Activated B cell treated with CpG ODN at 0.5 μM for 24 hours (primary cell): ENCODE data around the gene FGF11. TPM values are rescaled to one million over a fixed set of nuclear protein-coding genes. Genes with fewer than 3 reads are reported as not detected.

Source experiments
- ATAC-seq: fragments of 200-7000 bp; cut with Tn5 transposase; one replicate; pipeline ENCODE4 v1.10.0; 2021; ENCODE audit warnings: low read depth, mild to moderate bottlenecking, moderate library complexity
- CTCF ChIA-PET: fragments of 350-600 bp; sonication (Branson Sonifier 250); formaldehyde crosslinking; loops from one replicate; lab custom pipeline; 2021; ENCODE audit warnings: antibody characterized with exemption; lab: Charles Lee
- POLR2A ChIA-PET: fragments of 350-600 bp; sonication (Branson Sonifier 250); formaldehyde crosslinking; loops from one replicate; lab custom pipeline; 2021; ENCODE audit warnings: antibody characterized with exemption; lab: Charles Lee
- DNase-seq: peaks from one replicate; pipeline ENCODE4 v3.0.0; 2022
- H3K27ac Mint-ChIP-seq: one replicate; pipeline ENCODE4 v1.8.0; 2020; ENCODE audit warnings: mixed read lengths
- H3K27me3 Mint-ChIP-seq: one replicate; pipeline ENCODE4 v1.8.0; 2021; ENCODE audit warnings: mixed read lengths
- H3K36me3 Mint-ChIP-seq: one replicate; pipeline ENCODE4 v1.8.0; 2021; ENCODE audit warnings: low read depth, mixed read lengths
- H3K4me1 Mint-ChIP-seq: one replicate; pipeline ENCODE4 v1.8.0; 2021; ENCODE audit warnings: mixed read lengths
- H3K4me3 Mint-ChIP-seq: one replicate; pipeline ENCODE4 v1.8.0; 2020; ENCODE audit warnings: mild to moderate bottlenecking, mixed read lengths
- H3K9me3 Mint-ChIP-seq: one replicate; pipeline ENCODE4 v1.8.0; 2020; ENCODE audit warnings: mixed read lengths
- CTCF ChIP-seq: fragments of 200-600 bp; IDR thresholded peaks from one replicate; pipeline ENCODE4 v1.8.0; 2022; ENCODE audit warnings: antibody characterized with exemption, mild to moderate bottlenecking
- intact Hi-C: fragments of 100-400 bp; cut with micrococcal nuclease; formaldehyde crosslinking; loops from one replicate; pipeline ENCODE4 v1.15.1; 2024
- total RNA-seq: library from RNA; stranded (reverse); gene quantifications from 2 replicates; pipeline ENCODE4 v1.2.3, GENCODE V29; 2022

Gene FGF11
- 1.3 and 2.8 TPM in 2 replicates for total RNA-seq

GRCh38 chr17:7439462-7440112, at the start of gene FGF11:
FGF11 (plus strand) TSS chr17:7439512; CDS start chr17:7439621, 109 bp downstream.
- Mint-ChIP-seq H3K4me1 (peaks cover 56% of the 10 kb centered on the region), H3K9me3 (no peaks in the 10 kb centered on the region), H3K27ac (no peak within 1 kb of the TSS), H3K27me3 (peaks cover 44% of the 10 kb centered on the region), H3K36me3 (peaks cover 4% of the 10 kb centered on the region), H3K4me3 (peak within 1 kb of the TSS; percentile 75)
- ChIA-PET POLR2A (interaction anchor here (0.7 to 3.3 kb wide), 7 partner anchors 35 to 124 kb away, joined by 3 to 30 read pairs (median 4); partner anchors contain the start of genes POLR2A, TMEM256 and TMEM95), CTCF (interaction anchor here (1.1 kb wide), 1 partner anchor 84 kb away, joined by 3 read pairs; no protein-coding TSS in a partner anchor)
- intact Hi-C loops: loop anchor here (5.0 kb wide), 2 partner anchors 227 to 392 kb away; no protein-coding TSS in a partner anchor
- ATAC-seq (no peak), DNase-seq (peak; percentile 28)
- no peak for TF ChIP-seq CTCF

GRCh38 chr17:7389924-7390910, 49.1 kb upstream of the FGF11 start:
- CTCF ChIA-PET: no interaction called here
- no peak for ATAC-seq
- no peaks in the 10 kb centered on the region for H3K9me3 Mint-ChIP-seq
- DNase-seq: no peak
- no peak overlapping the region for H3K27ac Mint-ChIP-seq
- peaks cover 32% of the 10 kb centered on the region for H3K36me3 Mint-ChIP-seq
- H3K27me3 Mint-ChIP-seq: no peaks in the 10 kb centered on the region
- POLR2A ChIA-PET: interaction anchor here (0.7 kb wide), 1 partner anchor 14 kb away, joined by 3 read pairs; no protein-coding TSS in a partner anchor
- no peak for TF ChIP-seq CTCF
- no peak overlapping the region for H3K4me3 Mint-ChIP-seq
- intact Hi-C loops: no loop called here
- H3K4me1 Mint-ChIP-seq: peaks cover 12% of the 10 kb centered on the region

DNA sequence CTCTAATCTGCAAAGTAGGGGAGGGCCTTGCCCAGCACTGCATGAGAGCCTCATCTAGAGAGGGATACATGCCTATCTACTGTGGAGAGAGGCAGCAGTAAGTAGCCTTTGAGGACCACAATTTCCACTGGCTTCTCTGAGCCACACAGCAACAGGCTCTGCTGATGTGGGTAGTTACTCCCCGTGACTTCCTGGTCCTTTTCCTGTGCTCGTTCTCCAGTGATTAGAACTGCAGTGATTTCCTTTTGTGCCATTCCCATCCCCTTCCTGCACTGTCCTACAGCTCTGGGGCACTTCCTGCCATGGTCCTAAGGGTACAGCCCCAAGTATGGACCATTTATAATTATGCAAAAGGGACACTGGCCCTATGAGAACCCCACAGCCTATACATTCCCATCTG, 48.0 kb upstream of the FGF11 start:
- Mint-ChIP-seq H3K36me3 (peaks cover 32% of the 10 kb centered on the region), H3K27me3 (no peaks in the 10 kb centered on the region), H3K4me3 (no peak overlapping the region), H3K9me3 (no peaks in the 10 kb centered on the region), H3K4me1 (peaks cover 13% of the 10 kb centered on the region), H3K27ac (no peak overlapping the region)
- ChIA-PET POLR2A (no interaction called here), CTCF (no interaction called here)
- DNase-seq (no peak), ATAC-seq (no peak)
- intact Hi-C loops: no loop called here
- no peak for TF ChIP-seq CTCF

DNA sequence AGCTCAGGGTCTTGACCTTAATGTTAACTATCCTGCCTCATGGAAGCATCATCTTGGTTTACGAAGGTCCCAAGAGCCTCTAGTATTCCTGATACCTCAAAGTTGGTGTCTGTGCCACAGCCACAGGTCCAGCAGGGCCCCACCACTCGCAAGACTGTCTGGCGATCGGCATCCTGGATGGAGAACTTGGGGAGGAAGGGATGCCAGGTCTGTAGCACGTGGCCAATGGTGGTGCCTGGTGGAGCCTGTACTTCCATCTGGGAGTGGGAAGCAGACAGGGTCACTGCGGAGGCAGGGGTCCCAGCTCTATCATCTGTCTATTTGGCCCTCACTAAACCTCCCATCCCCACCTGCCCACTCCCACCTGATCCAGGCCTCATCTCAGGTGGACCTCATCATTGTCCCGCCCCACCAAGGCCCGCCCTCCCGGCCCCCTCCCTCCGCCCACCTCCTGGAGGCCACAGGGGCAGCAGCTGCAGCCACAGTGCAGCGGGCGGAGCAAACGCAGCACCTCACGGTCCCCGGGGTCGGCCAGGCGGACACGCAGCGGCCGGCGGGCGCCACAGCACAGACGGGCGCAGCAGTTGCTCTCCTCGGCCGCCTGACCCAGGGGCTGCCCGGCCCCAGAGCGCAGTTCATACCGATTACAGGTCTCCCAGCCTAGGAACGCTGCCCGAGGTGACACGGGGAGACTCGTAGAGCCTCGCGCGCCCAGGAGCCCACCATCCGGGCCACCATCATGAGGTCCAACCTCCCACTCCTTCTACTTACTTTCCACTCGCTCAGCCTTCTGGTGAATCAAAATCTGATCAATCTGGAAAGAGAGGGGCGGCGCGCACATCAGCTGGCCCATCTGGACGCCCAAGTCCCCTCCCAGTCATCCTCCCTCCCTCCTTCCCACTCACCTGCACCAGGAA, 46.4 kb upstream of the FGF11 start:
- no peak for TF ChIP-seq CTCF
- intact Hi-C loops: no loop called here
- H3K27ac Mint-ChIP-seq: no peak overlapping the region
- ChIA-PET POLR2A (interaction anchor here (2.4 kb wide), 1 partner anchor 10 kb away, joined by 40 read pairs; the partner anchor contains the start of gene TMEM256), CTCF (interaction anchor here (1.0 kb wide), 1 partner anchor 43 kb away, joined by 3 read pairs; no protein-coding TSS in a partner anchor)
- H3K4me1 Mint-ChIP-seq: peaks cover 13% of the 10 kb centered on the region
- H3K27me3 Mint-ChIP-seq: no peaks in the 10 kb centered on the region
- no peaks in the 10 kb centered on the region for H3K9me3 Mint-ChIP-seq
- peak overlapping the region; percentile 91 for H3K4me3 Mint-ChIP-seq
- peaks cover 30% of the 10 kb centered on the region for H3K36me3 Mint-ChIP-seq
- DNase-seq (no peak), ATAC-seq (no peak)
